ENCODE data around the gene TMCC1.
"Not testable (repeated sequence)": the region's sequence is repeated elsewhere in the genome, so short reads cannot be mapped to it uniquely, and the experiment has no call there.

The TMCC1 gene

DNA sequence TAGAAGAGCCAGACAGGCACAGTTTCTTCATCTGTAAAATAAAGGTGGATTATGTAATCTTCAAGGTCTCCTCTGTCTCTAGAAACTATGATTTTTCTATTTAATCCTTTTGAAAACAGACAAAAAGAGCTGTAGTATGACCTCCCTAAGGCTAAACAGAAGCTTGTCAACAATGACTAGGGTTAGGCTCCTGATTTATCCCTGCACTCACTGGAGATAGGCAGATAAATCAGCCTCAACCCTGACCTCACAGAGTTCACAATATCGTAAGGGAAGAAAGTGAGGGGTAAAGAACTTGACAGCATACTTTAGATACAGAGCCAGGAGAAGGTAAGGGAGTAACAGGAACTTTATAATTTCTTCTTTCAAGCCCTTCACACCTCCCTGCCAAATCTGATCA is 124.8 kb downstream of the TMCC1 start:
- no peak for DNase-seq

DNA sequence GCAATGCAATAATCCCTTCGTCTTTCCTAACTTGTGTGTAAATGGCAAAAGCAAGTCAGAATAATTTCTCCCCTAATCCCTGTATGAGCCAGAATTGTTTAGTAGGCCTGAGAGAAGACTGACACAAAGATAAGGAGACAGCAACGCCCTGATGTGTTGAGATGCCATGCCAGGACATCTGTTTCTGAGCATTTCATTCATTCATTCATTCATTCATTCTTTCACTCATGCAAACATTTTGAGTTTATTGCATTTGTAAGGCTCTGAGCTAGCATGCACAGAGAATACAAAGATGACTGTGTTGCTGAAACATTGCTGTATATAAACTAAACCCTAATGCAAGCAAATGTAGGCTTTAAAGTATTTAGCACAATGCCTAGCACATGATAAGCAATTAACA is 127.4 kb downstream of the TMCC1 start:
- DNase-seq: no peak

DNA sequence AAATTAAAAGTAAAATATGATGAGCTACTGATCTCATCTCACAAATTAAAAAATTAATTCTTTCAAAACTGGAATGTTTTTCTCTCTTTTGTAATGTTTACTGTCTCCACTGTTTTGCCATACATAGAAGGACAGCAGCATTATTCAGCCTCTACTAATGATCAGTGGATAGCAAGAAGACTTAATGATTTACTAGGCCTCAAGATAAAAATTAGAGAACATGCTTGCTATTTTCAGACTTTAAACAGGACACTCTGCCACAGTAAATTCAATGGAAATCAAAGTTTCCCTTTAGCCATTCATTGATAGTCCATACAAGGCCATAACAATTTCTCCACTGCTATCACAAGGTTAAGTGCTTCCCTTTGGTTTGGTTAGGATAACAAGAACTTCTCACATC is 129.4 kb downstream of the TMCC1 start:
- DNase-seq: no peak

DNA sequence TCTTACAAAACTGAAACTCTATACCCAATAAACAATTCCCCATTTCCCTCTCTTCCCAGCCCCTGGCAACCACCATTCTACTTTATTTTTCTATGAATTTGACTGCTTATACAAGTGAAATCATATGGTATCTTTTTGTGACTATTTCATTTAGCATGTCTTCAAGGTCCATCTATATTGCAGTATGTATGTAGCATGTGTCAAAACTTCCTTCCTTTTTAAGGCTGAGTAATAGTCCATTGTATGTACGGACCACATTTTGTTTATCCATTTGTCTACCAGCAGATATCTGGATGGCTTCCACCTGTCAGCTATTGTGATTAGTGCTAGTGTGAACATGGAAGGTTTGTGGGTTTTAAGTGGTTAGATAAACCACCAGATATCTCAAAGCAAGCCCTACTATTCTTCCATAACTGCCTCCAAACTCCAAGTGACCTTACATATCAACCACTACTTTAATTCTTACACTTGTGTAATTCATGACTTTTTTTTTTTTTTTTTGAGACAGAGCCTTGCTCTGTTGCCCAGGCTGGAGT is 134.7 kb downstream of the TMCC1 start:
- DNase-seq: no peak

DNA sequence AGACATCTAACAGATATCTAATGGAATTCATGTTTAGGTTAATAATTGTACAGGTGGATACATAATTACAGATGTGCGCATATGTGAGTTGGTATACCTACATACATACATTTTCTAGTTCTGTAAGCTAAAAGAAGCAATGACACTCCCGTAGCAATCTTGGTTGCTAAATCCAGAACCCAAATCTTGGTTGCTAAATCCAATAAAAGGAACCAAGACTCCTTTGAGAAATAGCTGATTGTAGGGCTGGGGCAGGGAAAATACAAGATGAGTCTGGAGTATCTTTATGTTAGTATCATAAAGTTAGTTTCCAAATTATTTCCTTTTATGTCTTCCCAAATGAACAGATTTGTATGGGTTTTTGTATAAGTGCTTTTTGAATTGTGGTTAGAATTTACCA is 135.2 kb downstream of the TMCC1 start:
- no peak for DNase-seq

DNA sequence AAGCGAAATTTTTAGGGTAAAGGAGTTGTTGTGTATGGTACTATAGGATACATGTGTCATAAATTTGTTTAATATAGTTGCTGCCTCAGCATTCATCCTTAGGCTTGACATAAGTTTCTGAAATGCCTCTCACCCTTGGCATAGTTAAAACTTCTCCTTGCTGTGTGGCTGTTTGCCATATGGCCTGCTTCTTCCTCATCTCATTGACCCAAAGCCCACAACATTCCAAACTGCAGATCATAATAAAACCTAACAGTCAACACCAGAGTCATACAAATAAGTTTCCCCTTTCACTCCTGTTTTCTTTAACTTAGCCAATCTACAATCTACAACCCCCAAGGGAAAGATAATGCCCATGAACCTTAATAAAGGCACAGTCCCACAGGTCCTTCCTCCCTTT is 136.6 kb downstream of the TMCC1 start:
- DNase-seq: no peak

DNA sequence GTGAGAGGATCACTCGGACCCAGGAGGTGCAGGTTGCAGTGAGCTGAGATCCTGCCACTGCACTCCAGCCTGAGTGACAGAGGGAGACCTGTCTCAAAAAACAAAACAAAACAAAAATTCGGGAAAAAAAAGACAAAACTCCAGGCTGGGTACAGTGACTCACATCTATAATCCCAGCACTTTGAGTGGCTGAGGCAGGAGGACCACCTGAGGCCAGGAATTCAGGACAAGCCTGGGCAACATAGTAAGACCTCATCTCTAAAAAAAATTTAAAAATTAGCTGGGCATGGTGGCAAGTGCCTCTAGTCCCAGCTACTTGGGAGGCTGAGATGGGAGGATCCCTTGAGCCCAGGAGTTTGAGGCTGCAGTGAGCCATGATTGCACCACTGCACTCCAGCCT is 142.4 kb downstream of the TMCC1 start:
- DNase-seq: not testable (repeated sequence)

DNA sequence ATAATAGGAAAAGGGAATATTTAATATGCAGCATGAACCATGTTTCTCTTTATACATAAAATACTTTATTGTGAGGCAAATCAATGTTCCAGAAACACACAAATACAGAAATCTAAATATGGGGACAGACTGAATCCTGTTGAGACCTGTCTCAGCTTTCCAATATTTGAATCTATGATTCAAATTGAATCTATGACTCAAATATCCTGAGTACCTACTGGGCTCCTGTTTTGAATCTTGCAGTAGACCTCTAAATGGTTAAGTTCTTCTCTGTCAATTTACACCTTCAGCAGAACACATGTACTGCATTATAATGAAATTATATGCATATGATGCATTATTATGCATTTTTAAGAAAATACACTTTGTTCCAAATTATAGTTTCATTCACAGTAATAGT is 143.8 kb downstream of the TMCC1 start:
- DNase-seq: no peak

DNA sequence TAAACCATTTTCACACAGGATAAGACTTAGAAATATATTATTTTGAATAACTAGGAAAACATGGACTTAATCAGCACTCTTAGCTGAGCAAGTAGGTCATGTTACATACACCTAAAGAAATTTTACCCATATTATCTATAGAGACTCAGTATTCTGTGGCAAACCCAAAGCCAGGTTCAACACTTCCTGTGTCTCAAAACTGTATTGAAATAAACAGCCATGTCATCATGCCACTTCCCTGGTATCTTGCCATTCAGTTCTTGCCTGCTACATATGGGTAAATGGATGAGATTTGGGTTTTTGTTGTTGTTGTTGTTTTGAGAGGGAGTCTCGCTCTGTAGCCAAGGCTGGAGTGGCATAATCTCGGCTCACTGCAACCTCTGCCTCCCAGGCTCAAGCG is 145.5 kb downstream of the TMCC1 start:
- DNase-seq: no peak

DNA sequence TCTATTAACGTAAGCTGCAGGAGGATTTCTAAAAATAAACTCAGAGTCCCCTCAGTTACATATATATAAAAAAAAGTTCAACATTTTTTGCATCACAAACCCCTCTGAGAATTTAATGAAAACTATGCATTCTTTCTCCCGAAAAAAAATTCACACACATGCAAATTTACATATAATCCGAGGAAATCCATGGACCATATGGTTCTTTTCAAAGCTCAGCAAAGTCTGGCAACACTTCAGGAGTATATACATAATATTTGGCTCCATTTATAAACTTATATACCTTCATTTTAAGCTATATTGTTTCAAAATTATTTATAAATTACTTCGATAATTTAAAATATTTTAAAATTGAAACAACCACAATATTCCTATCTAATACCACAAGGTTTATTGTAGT is 146.4 kb downstream of the TMCC1 start:
- DNase-seq: no peak

DNA sequence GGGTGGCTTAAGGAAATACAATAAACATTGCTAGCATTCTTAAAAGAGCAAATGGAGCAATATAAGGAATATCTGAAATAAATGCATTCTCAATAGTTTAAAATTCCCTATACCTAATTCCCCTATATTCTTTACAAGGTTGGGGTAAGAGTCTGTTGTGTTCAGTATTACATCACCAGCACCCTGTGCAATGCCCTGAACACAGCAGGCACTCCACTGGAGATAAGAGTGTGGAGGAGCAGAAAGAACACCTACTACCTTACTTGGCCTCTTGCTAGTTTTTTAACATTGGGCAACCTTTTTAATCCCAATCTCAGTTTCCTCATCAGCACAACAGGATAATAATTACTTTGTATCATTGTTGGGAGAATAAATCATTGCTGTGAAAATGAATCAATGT is 146.9 kb downstream of the TMCC1 start:
- no peak for DNase-seq

DNA sequence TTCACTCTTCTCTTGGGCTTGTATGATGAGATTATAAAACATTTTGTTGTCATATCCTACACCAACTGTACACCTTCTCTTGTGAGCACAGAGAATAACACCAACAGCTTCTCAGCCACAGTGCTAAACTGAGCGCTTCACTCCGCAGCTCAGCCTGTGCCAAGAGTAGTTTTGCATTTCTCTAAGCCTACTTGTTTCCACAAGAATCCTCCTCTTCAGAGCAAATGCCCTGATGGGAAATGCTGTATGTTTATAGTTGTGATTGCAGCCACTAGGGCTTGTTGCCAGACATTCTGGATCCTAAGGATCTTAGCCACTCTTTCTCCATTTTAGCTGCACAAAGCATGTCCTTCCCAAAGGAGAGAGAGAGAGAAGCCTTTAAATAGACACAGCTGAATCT is 148.3 kb downstream of the TMCC1 start:
- DNase-seq: no peak

DNA sequence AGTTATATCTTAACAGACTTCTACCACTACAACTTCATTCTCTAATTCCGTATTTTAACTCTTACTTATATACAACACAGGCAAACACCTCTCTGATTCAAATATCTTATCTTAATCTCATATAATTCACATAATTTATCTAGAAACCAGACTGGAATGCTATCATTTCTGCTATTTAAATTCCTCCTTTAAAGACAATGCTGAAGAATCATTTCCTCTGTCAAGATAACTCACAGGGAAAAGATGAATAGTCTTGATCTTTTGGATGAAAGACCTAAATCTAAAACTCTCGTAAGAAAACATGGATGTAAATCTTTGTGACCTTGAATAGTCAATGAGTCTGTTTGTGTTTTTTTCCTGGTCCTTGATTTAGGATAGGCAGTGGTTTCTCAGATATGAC is 151.7 kb downstream of the TMCC1 start:
- no peak for DNase-seq

DNA sequence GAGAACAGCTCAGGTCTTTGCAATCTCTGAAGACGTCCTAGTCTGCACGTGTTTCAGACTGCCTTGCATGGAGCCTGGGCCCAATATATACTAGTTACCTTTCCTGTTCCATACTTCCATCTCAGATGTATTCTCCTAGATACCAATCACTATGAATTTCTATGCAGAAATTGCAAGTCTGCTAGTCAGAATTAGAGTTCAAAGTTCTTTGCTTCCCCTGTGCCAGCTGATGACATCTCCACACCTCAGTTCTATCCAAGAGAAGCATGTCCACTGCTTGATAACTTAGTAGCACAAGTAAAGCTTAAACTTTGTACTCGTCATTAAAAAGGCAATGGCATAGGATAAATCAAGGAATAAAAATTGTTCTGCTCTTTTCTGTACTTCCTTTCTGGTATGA is 153.4 kb downstream of the TMCC1 start:
- DNase-seq: no peak

DNA sequence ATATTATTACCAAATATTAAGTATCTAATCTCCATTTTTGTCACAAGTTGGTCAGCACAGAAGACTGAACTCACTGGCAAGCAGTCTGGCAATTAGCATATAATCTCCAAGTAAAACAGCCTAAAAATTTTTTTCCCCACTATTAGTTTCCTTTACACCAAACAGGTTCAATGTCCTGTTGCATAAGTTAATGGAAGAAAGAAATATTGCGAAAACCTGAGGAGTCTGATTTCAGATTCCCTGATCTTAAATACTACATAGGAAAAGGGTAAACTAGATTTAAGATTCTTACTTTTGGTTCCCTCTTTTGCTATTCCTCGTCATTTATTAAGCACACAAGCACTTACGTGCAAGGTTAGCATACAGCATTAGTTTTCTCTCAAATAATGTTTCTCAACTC is 153.9 kb downstream of the TMCC1 start:
- no peak for DNase-seq

DNA sequence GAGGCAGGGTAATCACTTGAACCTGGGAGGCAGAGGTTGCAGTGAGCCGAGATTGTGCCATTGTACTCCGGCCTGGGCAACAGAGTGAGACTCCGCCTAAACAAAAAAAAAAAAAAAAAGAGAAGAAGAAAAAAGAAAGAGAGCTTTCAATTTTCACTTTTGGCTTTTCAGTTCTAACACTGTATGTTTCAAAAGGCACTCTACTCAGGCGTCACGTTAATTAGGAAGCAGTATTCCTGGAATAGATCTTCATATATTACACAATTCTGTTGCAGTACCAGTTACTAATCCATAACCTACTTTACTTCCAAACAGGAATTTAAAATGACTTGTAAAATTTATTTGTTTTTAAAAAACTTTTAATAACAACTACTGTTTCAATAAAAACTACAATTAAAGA is 155.3 kb downstream of the TMCC1 start:
- DNase-seq: no peak

DNA sequence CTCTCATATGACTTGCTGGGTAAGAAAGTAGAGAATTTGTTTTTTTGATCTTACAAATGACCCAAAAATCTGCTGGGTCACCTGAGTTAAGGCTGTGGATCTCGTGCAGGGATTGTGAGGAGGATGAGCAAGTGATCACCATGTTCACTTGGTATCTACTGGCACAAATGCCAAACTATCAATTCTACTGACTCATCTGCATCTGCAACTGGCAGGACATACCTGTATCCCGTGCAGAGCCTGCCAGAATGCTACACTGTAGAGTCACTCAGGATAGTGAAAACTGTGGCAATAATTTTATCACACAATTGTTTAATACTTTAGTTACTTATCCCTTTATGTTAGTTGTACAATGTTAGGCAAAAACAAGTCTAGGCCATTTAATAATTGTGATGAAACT is 157.4 kb downstream of the TMCC1 start:
- DNase-seq: no peak

DNA sequence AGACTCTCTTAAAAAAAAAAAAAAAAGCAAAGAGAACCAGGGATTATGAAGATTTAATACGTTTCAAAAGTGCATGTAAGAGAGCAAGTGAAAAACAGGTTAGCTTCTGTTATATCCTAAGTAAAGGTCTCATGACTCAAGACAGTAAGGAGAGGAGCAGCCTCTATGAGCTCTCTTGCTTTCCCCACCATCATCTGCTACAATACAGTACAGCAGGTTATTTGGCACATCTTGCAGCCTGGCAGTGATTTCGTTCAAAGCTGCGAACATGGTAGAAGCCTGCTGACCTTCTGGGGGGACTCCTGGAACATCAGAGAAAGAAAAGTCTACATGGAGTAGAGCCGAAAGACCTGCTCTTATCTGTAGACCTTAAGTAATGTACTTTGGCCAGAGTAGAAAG is 157.9 kb downstream of the TMCC1 start:
- no peak for DNase-seq

DNA sequence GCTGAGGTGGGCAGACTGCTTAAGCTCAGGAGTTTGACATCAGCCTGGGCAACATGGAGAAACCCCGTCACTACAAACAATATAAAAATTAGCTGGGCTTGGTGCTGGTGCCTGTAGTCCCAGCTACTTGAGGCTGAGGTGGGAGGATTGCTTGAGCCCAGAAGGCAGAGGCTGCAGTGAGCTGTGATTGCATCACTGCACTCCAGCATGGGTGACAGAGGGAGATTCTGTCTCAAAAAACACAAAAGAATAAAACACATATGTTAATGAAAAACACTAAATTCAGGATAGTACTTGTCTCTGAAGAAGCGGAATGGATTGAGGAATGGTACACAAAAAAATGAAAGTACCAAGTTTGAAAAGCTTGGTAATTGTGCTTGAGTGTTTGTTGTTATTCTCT is 159.1 kb downstream of the TMCC1 start:
- DNase-seq: no peak

DNA sequence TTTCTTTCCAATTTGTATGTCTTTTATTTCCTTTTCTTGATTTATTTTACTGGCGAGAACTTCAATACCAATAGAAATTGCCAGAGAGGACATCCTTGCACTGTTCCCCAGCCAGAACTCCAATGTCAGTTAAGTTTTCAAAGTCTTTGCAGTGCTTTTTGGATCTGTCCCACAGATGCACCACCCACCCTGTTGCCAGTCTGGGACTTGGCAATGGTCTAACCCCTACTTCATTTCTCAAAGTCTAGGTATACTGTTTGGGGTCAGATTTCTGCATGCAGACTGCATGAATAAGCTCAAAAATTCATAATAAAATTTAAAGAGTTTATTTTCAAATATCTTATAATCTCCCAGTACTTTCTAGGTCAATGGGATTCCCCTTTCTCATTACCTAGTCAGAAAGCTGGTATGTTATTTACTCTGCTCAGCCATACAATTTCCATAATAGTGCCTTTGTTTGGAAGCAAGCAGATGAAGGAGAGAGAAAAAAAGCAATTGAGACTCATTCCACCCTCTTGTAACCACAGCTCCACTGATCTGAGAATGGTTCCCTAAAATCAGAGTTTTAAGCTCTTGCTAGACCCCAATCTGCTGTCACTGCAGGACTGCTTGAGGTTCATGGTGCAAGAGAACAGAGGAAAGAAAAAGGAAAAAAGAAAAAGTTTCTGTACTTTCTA is 161.2 kb downstream of the TMCC1 start:
- DNase-seq: no peak

DNA sequence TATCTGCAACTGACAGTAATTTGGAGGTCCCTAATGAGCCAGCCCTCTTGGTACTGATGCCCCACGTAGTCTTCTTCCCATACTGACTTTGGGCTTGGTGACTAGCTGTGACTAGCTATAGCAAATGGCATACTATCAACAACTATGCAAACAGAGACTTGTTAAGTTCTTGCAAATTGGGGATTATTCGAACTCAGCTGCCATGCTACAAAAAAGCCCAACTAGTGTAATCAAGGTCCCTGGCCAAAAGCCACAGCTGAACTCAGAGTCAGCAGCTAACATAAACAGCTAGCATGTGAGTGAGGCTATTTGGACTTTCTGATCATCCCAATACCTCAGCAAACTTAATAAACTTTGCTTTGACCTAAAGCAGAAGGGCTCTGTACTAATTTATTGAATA is 165.8 kb downstream of the TMCC1 start:
- no peak for DNase-seq

DNA sequence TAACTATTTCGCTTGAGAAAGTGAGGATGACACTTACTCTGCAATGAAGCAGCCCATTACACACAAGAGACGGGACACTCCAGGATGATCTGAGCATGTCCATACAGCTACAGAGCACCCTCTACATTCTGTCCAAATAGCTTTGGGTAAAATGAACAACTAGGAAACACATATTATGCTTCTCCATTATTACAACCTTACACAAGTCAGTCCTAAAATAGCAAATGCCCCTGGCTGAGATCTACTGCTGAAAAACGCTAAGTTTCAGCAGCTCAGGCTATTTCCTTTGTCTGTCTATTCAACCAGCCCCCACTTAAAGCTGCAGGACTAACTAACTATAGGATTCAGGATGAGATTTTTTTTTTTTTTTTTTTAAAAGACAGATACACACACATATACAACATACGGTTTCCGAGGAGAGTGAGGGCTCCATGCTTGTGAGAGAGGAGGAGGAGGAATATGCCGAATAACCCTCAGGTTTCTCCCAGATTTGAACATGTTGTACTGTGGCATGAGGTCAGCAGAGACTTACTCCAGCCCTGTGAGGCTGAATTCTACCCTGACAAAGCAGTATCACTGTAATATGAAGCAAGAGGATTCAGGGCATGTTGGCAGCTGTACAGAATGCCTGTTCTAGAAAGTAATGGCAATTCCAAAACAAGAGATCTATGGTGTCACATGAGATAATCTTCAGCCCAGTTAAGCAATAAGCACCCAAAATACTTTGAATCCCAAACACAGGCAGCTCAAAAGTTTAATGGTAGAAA is 169.8 kb downstream of the TMCC1 start:
- no peak for DNase-seq

DNA sequence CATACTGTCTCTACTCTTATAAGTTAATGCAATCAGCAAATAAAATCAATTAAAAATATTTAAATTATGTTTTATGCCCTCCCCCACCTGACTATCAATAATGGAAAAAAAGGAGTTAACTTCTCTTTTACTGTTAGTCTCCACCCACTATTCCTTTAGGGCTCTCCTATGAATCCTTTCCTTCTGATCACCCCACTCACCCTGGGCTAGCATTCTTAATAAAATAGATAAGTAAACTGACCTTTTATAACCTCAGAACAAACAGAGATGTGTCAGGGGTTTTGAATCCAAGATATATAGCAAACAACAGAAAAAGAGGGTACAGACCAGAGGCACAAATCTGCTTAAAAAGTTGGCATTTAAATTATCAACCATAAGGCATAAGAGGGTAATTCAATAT is 171.0 kb downstream of the TMCC1 start:
- no peak for DNase-seq

DNA sequence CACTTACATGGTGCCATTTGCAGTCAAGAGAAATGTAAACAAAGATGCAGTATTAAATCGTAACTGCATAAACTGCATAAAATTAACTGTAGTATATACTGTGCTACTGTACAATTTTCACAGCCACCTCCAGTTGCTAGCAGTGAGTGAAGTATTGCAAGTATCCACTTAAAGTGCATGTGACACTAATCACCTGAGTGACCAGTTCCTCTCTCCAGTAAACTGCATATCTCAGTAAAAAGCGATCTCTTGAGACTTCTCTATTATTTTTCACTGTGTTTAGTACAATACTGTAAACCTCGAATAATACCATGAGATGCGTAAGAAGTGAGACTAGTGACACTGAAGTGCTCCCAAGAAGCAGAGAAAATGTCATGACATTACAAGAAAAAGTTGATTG is 175.3 kb downstream of the TMCC1 start:
- DNase-seq: no peak

DNA sequence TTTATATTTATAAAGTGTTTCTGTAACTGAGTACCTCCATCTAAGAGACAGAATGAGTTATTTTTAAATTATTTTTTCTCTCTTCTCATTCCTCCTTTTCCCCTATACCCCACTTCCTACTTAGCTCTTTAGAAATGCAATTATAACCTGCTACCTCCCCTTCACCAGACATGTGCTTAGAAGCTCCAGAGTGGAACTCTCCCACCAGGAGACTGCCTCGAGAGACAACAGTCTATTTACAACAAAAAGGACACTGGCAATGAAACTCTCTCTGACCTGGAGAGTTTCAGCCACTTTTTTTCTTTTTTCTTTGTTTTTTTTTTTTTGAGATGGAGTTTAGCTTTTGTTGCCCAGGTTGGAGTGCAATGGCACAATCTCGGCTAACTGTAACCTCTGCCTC is 177.7 kb downstream of the TMCC1 start:
- DNase-seq: no peak

Measured in activated naive CD4-positive, alpha-beta T cell treated with anti-CD3 and anti-CD28 coated beads, Interleukin-2, amount 50 U/mL, for 16 hours (primary cell).